ENCODE data around the gene AXL.

The AXL gene

DNA sequence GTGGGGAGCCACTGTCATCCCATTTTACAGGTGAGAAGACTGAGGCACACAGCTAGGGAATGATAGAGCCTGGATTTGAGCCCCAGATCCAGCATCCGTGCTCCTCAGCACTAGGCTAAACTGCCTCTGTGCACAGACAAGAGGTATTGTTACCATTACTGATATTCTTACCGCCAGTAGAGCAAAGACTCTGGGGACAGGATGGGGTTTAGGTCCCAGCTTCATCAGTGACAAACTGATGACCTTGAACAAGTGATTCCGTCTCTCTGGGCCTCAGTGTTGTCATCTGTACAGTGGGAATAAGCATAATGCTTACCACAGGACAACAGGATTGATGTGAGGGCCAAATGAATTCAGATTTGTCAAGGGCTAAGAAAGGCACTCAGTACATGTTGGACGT is 16.5 kb downstream of the AXL start:
- DNase-seq: no peak

DNA sequence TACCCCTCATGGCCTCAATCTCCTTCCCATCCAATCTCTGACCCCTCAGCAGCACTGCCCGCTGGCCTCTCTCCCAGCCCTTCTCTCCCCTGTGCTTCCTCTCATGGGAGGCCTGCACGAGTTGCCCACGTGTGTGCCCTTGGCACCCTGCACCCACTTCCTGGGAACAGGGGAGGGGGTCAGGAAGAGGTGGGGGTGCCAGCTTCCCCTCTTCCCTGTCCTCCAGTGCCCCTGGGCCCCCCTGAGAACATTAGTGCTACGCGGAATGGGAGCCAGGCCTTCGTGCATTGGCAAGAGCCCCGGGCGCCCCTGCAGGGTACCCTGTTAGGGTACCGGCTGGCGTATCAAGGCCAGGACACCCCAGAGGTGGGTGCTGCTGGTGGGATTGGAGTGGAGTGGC is 19.2 kb downstream of the AXL start:
- no peak for DNase-seq

DNA sequence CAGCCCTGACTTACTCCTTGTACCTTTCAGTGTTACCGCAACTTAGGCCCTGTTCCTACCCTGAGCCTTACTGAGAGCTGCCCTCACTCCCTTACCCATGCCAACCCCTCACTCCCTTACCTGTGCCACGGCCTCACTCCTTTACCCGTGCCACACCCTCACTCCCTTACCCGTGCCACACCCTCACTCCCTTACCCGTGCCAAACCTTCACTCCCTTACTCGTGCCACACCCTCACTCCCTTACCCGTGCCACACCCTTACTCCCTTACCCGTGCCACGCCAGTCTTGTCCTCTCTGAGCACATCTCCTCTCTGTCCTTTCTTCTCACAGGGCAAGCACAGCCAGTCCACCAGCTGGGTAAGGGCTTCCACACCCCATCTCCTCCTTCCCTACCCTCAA is 20.3 kb downstream of the AXL start:
- no peak for DNase-seq

DNA sequence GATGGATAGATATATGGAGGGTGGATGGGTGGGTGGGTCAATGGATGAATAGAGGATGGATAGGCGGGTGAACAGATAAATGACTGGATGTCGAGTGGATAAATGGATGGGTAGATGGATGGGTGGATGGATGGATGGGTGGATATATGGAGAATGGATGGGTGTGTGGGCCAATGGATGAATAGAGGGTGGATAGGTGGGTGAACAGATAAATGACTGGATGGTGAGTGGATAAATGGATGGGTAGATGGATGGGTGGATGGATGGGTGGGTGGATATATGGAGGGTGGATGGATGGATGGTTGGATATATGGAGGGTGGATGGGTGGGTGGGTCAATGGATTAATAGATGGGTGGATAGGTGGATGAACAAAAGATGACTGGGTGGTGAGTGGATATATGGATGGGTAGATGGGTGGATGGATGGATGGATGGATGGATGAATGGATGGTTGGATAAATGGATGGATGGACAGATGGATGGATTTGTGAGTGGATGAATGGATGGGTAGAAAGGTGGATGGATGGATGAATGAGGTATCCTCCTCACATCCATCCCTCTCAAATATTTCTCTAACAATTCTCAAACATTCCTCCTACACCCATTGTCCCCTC is 21.0 kb downstream of the AXL start:
- no peak for DNase-seq

DNA sequence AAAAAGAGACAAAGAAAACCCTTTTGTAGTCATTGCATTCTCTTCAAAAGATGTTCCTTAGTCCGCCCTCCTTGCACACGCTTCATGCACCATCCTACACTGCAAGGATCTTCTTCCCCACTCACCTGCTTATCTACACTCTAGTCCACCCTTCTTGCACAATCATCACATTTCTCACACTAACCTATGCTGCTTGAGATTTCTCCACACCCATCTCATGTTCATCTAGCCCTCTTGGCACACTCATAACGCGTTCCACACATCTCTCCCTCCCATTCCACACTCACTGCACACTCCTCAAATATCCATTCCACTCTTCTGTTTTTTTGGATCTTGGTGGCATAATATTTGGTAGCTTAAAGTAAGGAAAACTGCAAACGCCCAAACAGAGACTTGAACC is 22.8 kb downstream of the AXL start:
- no peak for DNase-seq

DNA sequence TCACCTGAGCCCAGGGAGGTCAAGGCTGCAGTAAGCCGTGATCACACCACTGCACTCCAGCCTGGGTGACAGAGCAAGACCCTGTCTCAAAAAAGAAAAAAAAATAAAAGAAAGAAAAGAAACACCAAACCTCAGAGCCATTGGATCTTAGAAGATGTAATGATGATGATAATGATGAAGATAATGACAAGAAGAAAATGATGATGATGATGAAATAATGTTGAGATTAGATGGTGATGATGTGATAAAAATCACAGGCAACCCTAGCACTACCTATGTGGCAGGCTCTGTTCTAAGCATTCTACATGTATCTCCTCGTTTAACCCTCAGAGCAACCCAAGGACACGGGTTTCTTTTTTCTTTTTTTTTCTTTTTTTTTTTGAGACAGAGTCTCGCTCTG is 25.1 kb downstream of the AXL start:
- no peak for DNase-seq

DNA sequence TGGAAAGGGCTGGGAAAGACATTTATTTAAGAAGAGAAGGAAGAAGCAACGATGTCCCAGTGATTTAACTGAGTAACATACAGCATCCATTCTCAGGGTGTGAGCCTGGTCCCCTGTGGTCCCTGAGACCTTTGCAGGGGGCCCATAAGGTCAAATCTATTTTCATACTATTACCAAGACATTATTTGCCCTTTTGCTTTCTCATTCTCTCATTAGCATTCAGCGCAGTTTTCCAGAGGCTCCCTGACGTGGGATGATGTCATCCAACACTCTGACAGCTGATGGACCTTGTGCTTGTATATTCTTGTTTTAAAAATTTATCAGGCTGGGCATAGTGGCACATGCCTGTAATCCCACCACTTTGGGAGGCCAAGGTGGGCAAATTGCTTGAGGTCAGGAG is 26.8 kb downstream of the AXL start:
- DNase-seq: no peak

DNA sequence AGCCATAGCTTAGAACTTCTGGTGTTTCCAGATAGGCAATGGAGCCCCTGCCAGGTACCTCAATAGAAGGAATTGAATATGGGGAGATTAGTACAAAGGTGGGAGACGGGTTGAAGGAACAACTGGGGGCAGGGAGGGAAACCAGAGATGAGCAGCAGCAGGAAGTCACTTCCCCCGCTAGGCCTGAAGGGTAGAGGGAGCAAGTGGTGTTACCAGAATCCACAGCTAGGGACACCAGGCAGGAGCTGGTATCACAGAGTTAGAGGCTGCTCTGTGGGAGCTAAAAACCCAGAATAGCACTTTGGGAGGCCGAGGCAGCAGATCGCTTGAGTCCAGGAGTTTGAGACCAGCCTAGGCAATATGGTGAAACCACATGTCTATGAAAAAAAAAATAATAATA is 29.9 kb downstream of the AXL start:
- DNase-seq: no peak

DNA sequence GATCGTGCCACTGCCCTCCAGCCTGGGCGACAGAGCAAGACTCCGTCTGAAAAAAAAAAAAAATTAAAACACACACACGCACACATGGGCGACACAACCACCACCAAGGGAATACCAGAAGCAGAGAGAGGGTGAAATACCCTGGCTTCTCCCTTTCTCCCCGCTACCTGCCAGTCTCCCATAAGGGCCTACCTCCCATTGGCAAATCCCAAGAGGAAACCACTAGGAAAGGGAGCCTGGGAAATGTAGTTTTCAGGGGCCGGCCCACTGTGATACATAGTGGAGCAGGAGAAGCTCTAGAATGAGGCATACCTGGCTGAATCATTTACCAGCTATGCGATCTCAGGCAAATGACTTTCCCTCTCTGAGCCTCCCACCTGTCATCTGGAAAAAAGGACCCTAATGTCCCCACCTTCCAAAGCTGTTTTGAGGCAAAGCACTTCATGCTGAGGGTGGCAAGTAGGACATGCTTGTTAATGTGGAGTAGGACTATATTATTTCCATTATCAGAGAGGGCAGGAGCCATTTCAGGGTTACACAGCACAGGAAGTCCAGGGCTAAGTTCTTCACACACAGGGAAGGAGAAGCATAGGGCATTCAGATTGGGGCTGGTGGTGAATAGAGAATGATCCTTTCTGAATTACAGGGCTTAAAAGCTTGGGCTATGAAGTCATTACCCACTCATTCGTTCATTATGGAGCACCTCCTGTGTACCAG is 30.8 kb downstream of the AXL start:
- no peak for DNase-seq

DNA sequence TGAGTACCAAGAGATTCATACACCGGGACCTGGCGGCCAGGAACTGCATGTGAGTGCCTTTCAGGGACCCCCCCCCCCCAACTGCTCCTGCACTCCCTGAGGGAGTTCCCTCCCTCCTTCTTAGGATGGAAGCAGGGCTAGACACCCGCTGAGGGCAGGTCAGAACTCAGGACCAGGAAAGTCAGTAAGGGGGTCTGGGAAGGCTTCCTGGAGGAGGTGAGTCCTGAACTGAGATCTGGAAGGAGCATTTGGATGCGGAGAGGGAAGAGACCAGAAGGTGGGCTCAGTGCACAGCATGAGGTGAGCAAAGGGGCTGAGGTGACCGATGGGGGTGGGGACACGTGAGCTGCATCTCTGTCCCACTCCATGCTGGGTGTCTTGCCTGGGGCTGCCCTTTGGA is 34.6 kb downstream of the AXL start:
- DNase-seq: no peak

DNA sequence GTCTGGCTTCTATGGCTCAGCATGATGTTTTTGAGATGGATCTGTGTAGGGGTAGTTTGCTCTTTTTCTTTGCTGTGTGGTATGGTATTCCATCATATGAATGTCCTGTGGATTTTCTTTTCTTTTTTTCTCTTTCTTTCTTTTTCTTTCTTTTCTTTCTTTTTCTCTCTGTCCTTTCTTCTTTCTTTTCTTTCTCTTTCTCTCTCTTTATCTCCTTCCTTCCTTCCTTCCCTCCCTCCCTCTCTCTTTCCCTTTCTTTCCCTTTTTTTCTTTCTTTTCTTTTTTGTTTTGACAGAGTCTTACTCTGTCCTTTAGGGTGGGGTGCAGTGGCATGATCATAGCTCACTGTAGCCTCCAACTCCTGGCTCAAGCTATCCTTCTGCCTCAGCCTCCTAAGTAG is 36.1 kb downstream of the AXL start:
- no peak for DNase-seq

DNA sequence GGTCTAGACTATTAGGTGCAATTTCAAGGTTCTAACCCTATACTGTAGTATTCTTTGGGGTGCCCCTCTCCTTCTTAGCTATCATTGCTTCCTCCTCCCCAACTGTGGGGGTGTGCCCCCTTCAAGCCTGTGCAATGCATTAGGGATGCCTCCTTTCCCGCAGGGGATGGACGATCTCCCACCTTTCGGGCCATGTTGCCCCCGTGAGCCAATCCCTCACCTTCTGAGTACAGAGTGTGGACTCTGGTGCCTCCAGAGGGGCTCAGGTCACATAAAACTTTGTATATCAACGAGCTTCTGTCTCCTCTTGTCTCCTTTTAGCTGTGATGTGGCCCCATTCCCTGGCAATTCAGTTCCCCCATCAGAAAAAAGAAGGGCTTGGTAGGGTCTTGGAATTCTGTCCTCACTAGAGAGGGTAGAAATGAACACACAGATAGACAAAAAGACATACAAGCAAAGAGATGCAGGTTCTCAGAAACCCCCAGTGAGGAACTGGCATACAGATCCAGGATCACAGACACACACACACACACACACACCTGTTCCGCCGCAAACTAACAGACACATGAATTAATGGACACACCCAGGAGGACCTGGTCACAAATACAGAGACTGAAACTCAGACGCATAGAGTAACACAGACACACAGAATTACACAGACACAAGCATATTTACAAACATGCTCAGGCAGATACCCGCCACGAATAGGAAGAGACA is 42.6 kb downstream of the AXL start:
- DNase-seq: no peak

DNA sequence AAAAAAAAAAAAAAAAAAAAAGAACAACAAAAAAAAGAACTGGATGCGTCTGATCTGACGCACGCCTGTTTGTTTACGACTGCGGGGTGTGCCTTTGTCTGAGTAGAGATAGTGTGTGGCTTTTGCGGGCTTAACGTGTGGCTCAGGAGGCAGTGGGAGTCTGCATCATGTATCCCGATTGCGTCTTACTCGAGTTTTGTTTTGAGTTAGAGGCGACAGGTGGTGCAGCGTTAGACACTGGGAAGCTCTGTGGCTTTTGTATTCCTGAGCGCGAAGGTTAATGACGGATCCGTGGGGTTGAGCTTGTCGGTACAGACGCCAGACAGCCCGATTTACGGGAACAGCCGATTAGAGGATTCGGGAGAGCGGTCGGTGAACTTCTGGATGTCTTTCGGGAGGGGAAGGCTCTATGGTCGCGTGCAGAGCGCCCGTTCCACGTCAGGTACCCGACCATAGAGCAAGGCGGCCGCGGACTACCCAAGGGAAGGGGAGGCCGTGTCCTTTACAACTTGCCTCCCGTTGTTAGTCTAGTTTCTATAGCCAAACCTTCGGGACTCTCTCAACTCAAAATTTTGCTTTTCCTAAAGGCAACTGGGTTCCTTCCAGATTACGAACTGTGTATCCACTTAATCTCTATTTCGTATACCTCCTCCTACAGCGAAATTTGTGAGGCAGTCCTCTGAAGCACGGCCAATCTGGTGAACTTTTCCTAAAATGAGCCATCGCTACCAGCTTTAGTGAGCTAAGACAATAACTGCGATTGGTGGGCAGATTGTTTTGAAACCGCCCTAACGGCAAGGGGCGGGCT is 44.2 kb downstream of the AXL start:
- peak; percentile 87 for DNase-seq

DNA sequence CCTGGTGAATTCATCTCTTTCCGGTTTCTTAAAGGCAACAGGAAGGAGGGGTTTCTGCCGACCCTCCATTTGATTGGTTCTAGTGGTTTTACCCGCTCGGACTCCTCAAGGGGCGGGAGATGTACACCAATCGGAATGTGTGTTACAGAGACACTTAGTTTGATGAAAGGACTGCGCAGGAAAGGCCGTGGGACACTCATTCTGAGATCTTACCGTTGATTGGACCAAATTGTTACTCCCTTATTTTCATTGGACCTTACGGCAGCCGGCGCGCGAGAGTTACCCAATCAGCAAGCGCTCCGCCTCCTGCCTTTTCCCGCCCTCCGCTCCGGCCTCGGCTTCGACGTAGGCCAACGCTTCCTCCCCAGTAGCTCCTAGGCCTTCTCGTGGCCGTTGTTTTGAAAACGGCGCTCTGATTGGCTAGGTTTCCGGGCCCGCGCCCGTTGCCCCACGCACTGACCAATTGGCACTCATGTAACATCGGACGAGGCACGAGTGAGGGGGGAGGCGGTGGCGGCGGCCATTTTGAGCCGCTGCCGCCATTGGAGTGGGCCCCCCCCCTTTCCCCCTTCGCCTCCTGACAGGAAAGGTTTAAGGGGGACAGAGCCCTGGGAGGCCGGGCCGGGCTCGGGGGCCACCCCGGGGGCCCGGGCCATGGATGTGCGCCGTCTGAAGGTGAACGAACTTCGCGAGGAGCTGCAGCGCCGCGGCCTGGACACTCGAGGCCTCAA is 45.0 kb downstream of the AXL start, which contains the start of gene HNRNPUL1:
HNRNPUL1 (plus strand) TSS at position 523 of the 731 bp plus-strand sequence; CDS start at position 655, 132 bp downstream.
- DNase-seq: peak; percentile 100

DNA sequence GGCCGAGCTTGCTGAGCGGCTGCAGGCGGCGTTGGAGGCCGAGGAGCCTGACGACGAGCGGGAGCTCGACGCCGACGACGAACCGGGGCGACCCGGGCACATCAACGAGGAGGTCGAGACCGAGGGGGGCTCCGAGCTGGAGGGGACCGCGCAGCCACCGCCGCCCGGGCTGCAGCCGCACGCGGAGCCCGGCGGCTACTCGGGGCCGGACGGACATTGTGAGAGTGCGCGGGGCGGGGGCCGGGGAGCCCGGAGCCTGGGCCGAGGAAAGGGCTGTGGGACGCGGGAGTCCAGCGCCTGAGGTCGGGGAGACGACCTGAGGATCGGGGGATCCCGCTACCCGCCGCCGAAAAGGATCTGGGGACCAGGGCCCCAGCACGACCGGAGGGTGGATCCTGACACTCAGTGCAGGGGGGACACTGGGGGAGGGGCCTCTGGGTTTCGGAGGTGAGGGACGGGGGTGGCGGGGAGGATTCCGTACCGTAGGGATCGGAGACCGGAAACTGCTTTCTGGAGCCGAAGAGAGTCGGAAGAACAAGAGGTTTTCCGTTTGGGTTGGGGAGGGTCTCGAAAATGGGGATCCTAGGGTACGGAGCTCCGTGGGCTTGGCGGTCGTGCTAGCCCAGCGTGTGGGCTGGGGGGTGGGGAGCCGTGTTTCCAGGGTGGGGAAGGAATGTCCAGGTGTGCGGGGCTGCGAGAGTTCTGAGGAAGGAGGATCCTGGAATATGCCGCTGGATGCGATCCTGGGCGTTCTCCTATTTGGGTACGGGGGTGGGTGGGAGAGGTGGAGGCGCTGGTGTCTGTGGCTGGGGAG is 45.8 kb downstream of the AXL start:
- DNase-seq: peak; percentile 84

DNA sequence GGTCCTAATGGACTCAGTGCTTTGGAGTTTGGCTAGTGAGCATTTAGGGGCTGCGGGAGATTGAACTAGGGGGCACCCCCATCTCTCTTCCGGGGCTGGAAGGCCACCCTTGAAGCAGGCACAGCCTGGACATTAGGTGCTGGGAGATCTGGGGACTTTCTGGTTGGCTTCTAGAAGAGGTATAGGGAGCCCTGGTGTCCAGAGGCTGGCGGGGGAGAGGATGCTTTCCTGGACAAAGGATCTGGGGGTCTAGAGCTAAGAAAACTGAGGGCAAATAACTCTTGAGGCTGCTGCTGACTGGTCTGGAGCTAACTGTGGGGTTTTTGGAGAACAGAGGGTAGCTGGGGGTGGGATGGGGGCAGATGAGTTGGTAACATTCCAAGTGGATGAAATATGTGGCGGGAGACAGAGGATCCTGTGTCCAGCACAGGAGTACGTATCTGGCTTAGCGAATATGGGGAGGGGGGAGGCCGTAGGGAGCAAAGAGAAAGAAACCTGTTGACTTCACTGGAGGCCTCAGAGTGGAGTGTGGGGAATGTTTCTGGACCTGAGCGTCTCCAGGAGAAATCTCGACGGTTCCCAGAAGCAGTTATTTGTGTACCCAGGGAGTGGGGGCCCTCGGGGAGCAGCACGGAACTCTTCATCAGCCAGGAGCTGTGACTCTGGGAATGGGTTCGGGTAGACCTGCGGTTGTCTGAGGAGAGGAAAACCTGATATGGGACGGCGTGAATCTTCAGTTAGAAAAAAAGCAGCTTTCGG is 46.6 kb downstream of the AXL start:
- peak; percentile 59 for DNase-seq

DNA sequence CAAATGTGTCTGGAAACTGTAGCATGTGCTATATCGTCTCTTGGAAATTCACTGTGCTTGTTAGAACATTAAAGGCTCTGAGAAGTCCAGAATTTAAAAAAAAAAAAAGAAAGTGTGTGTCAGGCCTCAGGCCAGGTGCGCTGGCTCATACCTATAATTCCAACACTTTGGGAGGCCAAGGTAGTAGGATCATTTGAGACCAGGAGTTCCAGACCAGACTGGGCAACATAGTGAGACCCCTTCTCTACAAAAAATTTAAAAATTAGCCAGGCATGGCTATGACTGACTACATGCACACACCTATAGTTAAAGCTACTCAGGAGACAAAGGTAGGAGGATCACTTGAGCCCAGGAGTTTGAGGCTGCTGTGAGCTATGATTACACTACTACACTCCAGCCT is 50.0 kb downstream of the AXL start:
- DNase-seq: no peak

DNA sequence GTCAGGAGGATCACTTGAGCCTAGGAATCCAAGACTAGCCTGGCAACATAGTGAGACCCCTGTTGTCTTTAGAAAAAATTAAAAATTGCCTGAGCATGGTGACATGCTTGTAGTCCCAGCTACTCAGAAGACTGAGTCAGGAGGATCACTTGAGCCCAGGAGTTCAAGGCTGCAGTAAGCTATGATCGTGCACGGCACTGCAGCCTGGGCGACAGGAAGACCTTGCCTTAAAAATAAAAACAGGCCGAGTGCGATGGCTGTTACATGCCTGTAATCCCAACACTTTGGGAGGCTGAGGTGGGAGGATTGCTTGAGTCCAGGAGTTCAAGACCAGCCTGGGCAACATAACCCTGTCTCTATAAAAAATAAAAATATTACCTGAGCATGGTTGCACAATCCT is 50.5 kb downstream of the AXL start:
- no peak for DNase-seq

DNA sequence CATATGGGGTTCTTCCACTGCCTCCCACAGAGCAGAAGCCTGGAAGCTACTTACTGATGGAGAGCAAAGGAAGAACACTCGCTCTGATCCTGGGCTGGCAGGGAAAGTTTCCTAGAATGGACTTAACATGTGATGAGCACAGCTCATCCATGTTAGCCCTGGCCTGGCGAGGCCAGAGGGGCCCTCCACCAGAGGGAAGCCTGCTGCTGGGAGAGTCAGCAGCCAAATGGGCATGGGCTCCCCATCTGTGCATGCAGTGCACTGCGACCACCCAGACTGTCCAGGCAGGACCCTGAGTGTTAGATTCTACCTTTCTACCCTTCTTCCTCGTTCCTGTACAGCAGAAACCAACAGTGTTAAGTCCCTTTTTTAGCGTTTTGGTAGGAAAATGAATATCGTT is 54.1 kb downstream of the AXL start:
- no peak for DNase-seq

DNA sequence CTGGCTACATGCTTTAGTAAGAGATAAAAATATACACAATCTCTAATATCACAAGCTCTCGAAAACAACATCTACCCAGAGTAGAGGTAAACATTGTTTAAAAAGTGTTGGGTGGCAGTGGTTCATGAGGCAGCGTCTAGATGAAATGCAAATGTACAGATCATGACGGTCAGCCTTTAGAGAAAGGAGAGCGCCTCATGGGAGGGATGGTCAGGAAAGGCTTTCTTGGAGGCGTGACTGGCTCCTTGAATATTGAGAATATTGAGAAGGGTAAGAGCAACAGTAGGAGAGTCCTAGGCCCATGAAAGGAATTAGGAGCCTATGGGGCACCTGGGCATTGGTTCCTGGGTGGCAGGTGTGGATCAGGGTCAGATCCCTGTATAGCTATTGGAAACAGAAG is 55.8 kb downstream of the AXL start:
- DNase-seq: no peak

DNA sequence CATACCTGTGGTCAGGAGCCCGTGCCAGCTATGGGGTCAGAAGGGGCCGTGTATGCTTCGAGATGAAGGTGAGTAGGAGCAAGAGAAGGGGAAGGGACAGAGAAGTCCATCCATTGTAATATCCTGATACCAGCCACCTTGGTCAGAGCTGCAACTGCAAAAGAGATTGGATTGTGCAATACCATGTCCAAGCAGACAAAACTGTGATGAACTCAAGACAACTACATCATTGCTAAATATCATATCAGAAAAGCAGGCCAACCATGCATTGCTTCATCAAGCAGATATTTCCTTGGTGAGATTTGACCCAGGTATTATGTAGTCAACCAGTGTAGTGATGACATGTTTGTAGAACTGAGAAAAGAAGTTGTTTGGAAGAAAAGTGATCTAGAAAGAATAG is 57.2 kb downstream of the AXL start:
- no peak for DNase-seq
